Muscle layer of duodenum (tissue), 2 donors: ENCODE data around the gene MSTO1.
"Not testable (repeated sequence)": the region's sequence is repeated elsewhere in the genome, so short reads cannot be mapped to it uniquely, and the experiment has no call there.

Experiments used
- H3K27ac ChIP-seq: one replicate; pipeline ENCODE4 v1.7.0; 2013; ENCODE audit warnings: mild to moderate bottlenecking, low read length
- H3K27me3 ChIP-seq: one replicate; pipeline ENCODE4 v1.7.0; 2013; ENCODE audit warnings: low read depth, mild to moderate bottlenecking, control low read depth, low read length
- H3K36me3 ChIP-seq, 2 donors: one replicate each; pipeline ENCODE4 v1.7.0; 2013; ENCODE audit warnings: low read length in 2 of 2, control low read depth in 1 of 2, mild to moderate bottlenecking in 1 of 2; ENCODE audit not compliant: insufficient read depth in 2 of 2, control insufficient read depth in 1 of 2
- H3K4me1 ChIP-seq, 2 donors: one replicate each; pipeline ENCODE4 v1.7.0; 2013; ENCODE audit warnings: low read length in 2 of 2, mild to moderate bottlenecking in 2 of 2, control low read depth in 1 of 2, moderate library complexity in 1 of 2; ENCODE audit not compliant: insufficient read depth in 2 of 2, control insufficient read depth in 1 of 2
- H3K4me3 ChIP-seq, 2 donors: one replicate each; pipeline ENCODE4 v1.7.0; 2013; ENCODE audit warnings: low read length in 2 of 2, low read depth in 1 of 2, mild to moderate bottlenecking in 1 of 2
- H3K9me3 ChIP-seq, 2 donors: one replicate each; pipeline ENCODE4 v1.7.0; 2013; ENCODE audit warnings: low read length in 2 of 2, control low read depth in 1 of 2, mild to moderate bottlenecking in 1 of 2; ENCODE audit not compliant: control insufficient read depth in 1 of 2
- donor health status: healthy.

Gene MSTO1

GRCh38 chr1:155609515-155610256, at the start of gene MSTO1:
Gene MSTO1, plus strand, starts transcription at chr1:155610218. Its CDS starts 31 bp downstream, at chr1:155610249.
- no peaks in the 10 kb centered on the region for H3K9me3 ChIP-seq
- H3K4me3 ChIP-seq: peak within 1 kb of the TSS; percentile 87
- peak within 1 kb of the TSS; percentile 69 for H3K27ac ChIP-seq
- H3K27me3 ChIP-seq: no peaks in the 10 kb centered on the region
- no peaks in the 10 kb centered on the region for H3K4me1 ChIP-seq
- H3K36me3 ChIP-seq: peaks cover 0 to 11% of the 10 kb centered on the region in 2 donors

GRCh38 chr1:155561779-155562580, 48.0 kb upstream of the MSTO1 start:
- Histone ChIP-seq H3K4me1 (peaks cover 0 to 42% of the 10 kb centered on the region in 2 donors), H3K27ac (peak overlapping the region; percentile 74), H3K4me3 (peak overlapping the region; percentile 72 to 85)
- not testable (repeated sequence) for H3K9me3 ChIP-seq, H3K27me3 ChIP-seq, H3K36me3 ChIP-seq

- Histone ChIP-seq H3K27me3 (no peaks in the 10 kb centered on the region), H3K27ac (peak within 1 kb of the TSS; percentile 91), H3K4me3 (peak within 1 kb of the TSS; percentile 85 to 86), H3K4me1 (peaks cover 0 to 40% of the 10 kb centered on the region in 2 donors), H3K9me3 (no peaks in the 10 kb centered on the region), H3K36me3 (peaks cover 0 to 7% of the 10 kb centered on the region in 2 donors)
Observed at GRCh38 chr1:155562581-155563376, 47.2 kb upstream of the MSTO1 start, which contains the start of gene ASH1L. Gene ASH1L, minus strand, starts transcription at chr1:155562803. Its CDS starts 41,284 bp downstream, at chr1:155521519.

GRCh38 chr1:155563377-155564022, 46.5 kb upstream of the MSTO1 start:
- H3K27me3 ChIP-seq: not testable (repeated sequence)

GRCh38 chr1:155569988-155570592, 39.9 kb upstream of the MSTO1 start:
- H3K4me3 ChIP-seq: no peak overlapping the region
- peaks cover 0 to 1% of the 10 kb centered on the region in 2 donors for H3K4me1 ChIP-seq
- peaks cover 3 to 10% of the 10 kb centered on the region in 2 donors for H3K36me3 ChIP-seq
- no peaks in the 10 kb centered on the region for H3K27me3 ChIP-seq
- no peak overlapping the region for H3K27ac ChIP-seq
- no peaks in the 10 kb centered on the region for H3K9me3 ChIP-seq

More at GRCh38 chr1:155563377-155564022, 46.5 kb upstream of the MSTO1 start:
- peak overlapping the region; percentile 85 to 86 for H3K4me3 ChIP-seq
- peak overlapping the region; percentile 91 for H3K27ac ChIP-seq
- not testable (repeated sequence) for H3K9me3 ChIP-seq, H3K36me3 ChIP-seq
- peaks cover 0 to 35% of the 10 kb centered on the region in 2 donors for H3K4me1 ChIP-seq

- Histone ChIP-seq H3K4me3 (no peak overlapping the region), H3K4me1 (no peaks in the 10 kb centered on the region), H3K36me3 (peaks cover 3 to 7% of the 10 kb centered on the region in 2 donors), H3K9me3 (no peaks in the 10 kb centered on the region), H3K27me3 (no peaks in the 10 kb centered on the region), H3K27ac (no peak overlapping the region)
Observed at GRCh38 chr1:155570593-155570990, 39.4 kb upstream of the MSTO1 start.

- no peak overlapping the region for H3K4me3 ChIP-seq
- H3K27ac ChIP-seq: no peak overlapping the region
- no peaks in the 10 kb centered on the region for H3K27me3 ChIP-seq
- peaks cover 3% of the 10 kb centered on the region in 2 donors for H3K36me3 ChIP-seq
- no peaks in the 10 kb centered on the region for H3K9me3 ChIP-seq
- no peaks in the 10 kb centered on the region for H3K4me1 ChIP-seq
Observed at GRCh38 chr1:155574077-155574476, 35.9 kb upstream of the MSTO1 start.

- H3K9me3 ChIP-seq, H3K36me3 ChIP-seq, H3K4me3 ChIP-seq, H3K4me1 ChIP-seq, H3K27ac ChIP-seq, H3K27me3 ChIP-seq: not testable (repeated sequence)
Observed at GRCh38 chr1:155575608-155576007, 34.4 kb upstream of the MSTO1 start.

- not testable (repeated sequence) for H3K36me3 ChIP-seq, H3K4me3 ChIP-seq, H3K27me3 ChIP-seq, H3K4me1 ChIP-seq, H3K9me3 ChIP-seq, H3K27ac ChIP-seq
Observed at GRCh38 chr1:155583846-155584245, 26.2 kb upstream of the MSTO1 start.

GRCh38 chr1:155589282-155589681, 20.7 kb upstream of the MSTO1 start:
- not testable (repeated sequence) for H3K4me3 ChIP-seq, H3K36me3 ChIP-seq, H3K27me3 ChIP-seq, H3K4me1 ChIP-seq, H3K27ac ChIP-seq, H3K9me3 ChIP-seq
